GM21526 (cell line): Measurements from ENCODE around the gene PCYT2.
A peak's percentile ranks its signal among the peaks of the same experiment; 100 is the strongest.

Experiments
- ATAC-seq: cut with Tn5 transposase; IDR thresholded peaks from one replicate; pipeline ENCODE4 v1.9.1; 2021; ENCODE audit warnings: moderate library complexity; ENCODE audit not compliant: unreplicated experiment, low FRiP score

Gene PCYT2

GRCh38 chr17:81877569-81877968, 33.6 kb downstream of the PCYT2 start:
- no peak for ATAC-seq

GRCh38 chr17:81871387-81872230, 39.6 kb downstream of the PCYT2 start:
- peak; percentile 40 for ATAC-seq

GRCh38 chr17:81870981-81871386, 40.2 kb downstream of the PCYT2 start, which contains the start of gene ARHGDIA:
ARHGDIA (minus strand) TSS chr17:81871337; CDS start chr17:81869930, 1,407 bp downstream.
- peak; percentile 9 for ATAC-seq

- peak; percentile 13 for ATAC-seq
Measured at GRCh38 chr17:81870131-81870980, 40.8 kb downstream of the PCYT2 start.

- no peak for ATAC-seq
Measured at GRCh38 chr17:81869221-81870130, 41.7 kb downstream of the PCYT2 start.

- ATAC-seq, result no peak
Measured at GRCh38 chr17:81868674-81869220, 42.5 kb downstream of the PCYT2 start.

- ATAC-seq, result no peak
Measured at GRCh38 chr17:81867991-81868673, 43.1 kb downstream of the PCYT2 start.

- ATAC-seq, result no peak
Measured at GRCh38 chr17:81867170-81867990, 43.8 kb downstream of the PCYT2 start.

GRCh38 chr17:81866440-81867169, 44.6 kb downstream of the PCYT2 start:
- ATAC-seq, result no peak

- no peak for ATAC-seq
Measured at GRCh38 chr17:81865733-81866439, 45.3 kb downstream of the PCYT2 start.

- ATAC-seq, result no peak
Measured at GRCh38 chr17:81865358-81865732, 45.9 kb downstream of the PCYT2 start.

- no peak for ATAC-seq
Measured at GRCh38 chr17:81863833-81864768, 47.1 kb downstream of the PCYT2 start.

GRCh38 chr17:81863123-81863675, 48.0 kb downstream of the PCYT2 start:
- ATAC-seq, result no peak

GRCh38 chr17:81860756-81861568, 50.2 kb downstream of the PCYT2 start:
- peak; percentile 68 for ATAC-seq
